Esophagus squamous epithelium (tissue), 4 donors: ENCODE measurements around the gene MEGF6.

Experiments
- POLR2A ChIP-seq, 4 donors: fragments of 450-650 bp; IDR thresholded peaks; one replicate each; pipeline ENCODE4 v1.6.1; 2017; ENCODE audit warnings: antibody characterized with exemption in 4 of 4, mild to moderate bottlenecking in 4 of 4, moderate library complexity in 3 of 4
- TF ChIP-seq, protein P1 (sequence below), 6 experiments: fragments of 450-650 bp in 4 of 6; fragments of 200-600 bp in 2 of 6; sonication (generic) in 2 of 6; IDR thresholded peaks; one replicate each; pipeline ENCODE4 v1.5.1; 2016 to 2019; ENCODE audit warnings: antibody characterized with exemption in 6 of 6, mild to moderate bottlenecking in 4 of 6, moderate library complexity in 4 of 6

DNA sequence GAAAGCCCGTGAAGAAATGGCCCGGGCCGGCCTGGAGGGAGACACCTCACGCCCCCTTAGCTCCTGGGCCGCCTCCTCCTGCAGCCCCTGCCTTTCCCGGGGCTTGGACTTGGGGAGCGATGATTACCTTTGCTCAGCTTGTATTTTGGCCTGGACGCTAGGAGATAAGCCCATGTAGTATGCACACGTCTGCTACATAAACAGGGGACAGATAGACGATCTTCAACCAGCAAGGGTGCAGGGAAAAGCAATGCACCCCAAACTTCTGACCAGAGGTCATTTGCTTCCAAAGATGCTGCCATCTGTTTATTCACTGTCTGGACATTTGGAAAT, 41.9 kb upstream of the MEGF6 start:
- TF ChIP-seq, protein P1, sequence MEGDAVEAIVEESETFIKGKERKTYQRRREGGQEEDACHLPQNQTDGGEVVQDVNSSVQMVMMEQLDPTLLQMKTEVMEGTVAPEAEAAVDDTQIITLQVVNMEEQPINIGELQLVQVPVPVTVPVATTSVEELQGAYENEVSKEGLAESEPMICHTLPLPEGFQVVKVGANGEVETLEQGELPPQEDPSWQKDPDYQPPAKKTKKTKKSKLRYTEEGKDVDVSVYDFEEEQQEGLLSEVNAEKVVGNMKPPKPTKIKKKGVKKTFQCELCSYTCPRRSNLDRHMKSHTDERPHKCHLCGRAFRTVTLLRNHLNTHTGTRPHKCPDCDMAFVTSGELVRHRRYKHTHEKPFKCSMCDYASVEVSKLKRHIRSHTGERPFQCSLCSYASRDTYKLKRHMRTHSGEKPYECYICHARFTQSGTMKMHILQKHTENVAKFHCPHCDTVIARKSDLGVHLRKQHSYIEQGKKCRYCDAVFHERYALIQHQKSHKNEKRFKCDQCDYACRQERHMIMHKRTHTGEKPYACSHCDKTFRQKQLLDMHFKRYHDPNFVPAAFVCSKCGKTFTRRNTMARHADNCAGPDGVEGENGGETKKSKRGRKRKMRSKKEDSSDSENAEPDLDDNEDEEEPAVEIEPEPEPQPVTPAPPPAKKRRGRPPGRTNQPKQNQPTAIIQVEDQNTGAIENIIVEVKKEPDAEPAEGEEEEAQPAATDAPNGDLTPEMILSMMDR (IDR thresholded peaks at IDR 0.05) = no peak
- no peak for TF ChIP-seq POLR2A (IDR thresholded peaks at IDR 0.05)
